Spleen (tissue), 11 donors: ENCODE results near the gene USH1G. TPM values are rescaled to one million over a fixed set of nuclear protein-coding genes. Genes with fewer than 3 reads are reported as not detected.

Experiments
- DNase-seq: peaks from one replicate; pipeline ENCODE4 v3.0.0-alpha.2; 2020
- H3K27ac ChIP-seq, 8 donors: fragments of 200-600 bp; sonication (generic) in 7 of 8; 1 replicate in 4 of 8; 2 replicates in 4 of 8; pipeline versions ENCODE4 v1.5.0 to v1.8.0; 2016 to 2021; ENCODE audit warnings: inconsistent platforms in 4 of 8, mild to moderate bottlenecking in 4 of 8, moderate library complexity in 1 of 8
- H3K27me3 ChIP-seq, 7 donors: fragments of 200-600 bp; sonication (generic) in 6 of 7; replicated peaks in 1 of 7; 1 replicate in 4 of 7; 2 replicates in 3 of 7; pipeline versions ENCODE4 v1.5.0 to v1.8.0; 2016 to 2021; ENCODE audit warnings: inconsistent platforms in 3 of 7, mild to moderate bottlenecking in 1 of 7
- H3K36me3 ChIP-seq, 6 donors: fragments of 200-600 bp; sonication (generic) in 5 of 6; 1 replicate in 4 of 6; 2 replicates in 2 of 6; pipeline versions ENCODE4 v1.5.0 to v1.8.0; 2016 to 2021; ENCODE audit warnings: inconsistent platforms in 2 of 6
- H3K4me1 ChIP-seq, 6 donors: fragments of 200-600 bp; sonication (generic) in 5 of 6; 1 replicate in 3 of 6; 2 replicates in 3 of 6; pipeline versions ENCODE4 v1.5.0 to v1.8.0; 2016 to 2021; ENCODE audit warnings: inconsistent platforms in 3 of 6
- H3K4me3 ChIP-seq, 8 donors: fragments of 200-600 bp; sonication (generic) in 7 of 8; 1 replicate in 4 of 8; 2 replicates in 4 of 8; pipeline versions ENCODE4 v1.5.0 to v1.8.0; 2016 to 2021; ENCODE audit warnings: inconsistent platforms in 4 of 8, mild to moderate bottlenecking in 4 of 8, moderate library complexity in 2 of 8
- H3K9me3 ChIP-seq, 8 donors: fragments of 200-600 bp; sonication (generic) in 7 of 8; 1 replicate in 4 of 8; 2 replicates in 4 of 8; pipeline versions ENCODE4 v1.5.0 to v1.8.0; 2016 to 2021; ENCODE audit warnings: inconsistent platforms in 4 of 8
- CTCF ChIP-seq, 11 experiments: fragments of 200-600 bp in 7 of 11; fragments of 450-650 bp in 4 of 11; sonication (generic) in 4 of 11; IDR thresholded peaks in 8 of 11; conservative IDR thresholded peaks in 3 of 11; 1 replicate in 7 of 11; 2 replicates in 4 of 11; pipeline versions ENCODE4 v1.4.0 to v1.8.0; 2016 to 2021; ENCODE audit warnings: antibody characterized with exemption in 11 of 11, inconsistent platforms in 4 of 11, mild to moderate bottlenecking in 1 of 11
- POLR2A ChIP-seq, 3 donors: fragments of 450-650 bp; IDR thresholded peaks; one replicate each; pipeline ENCODE4 v1.5.1; 2017; ENCODE audit warnings: antibody characterized with exemption in 3 of 3, mild to moderate bottlenecking in 1 of 3
- POLR2AphosphoS5 ChIP-seq, 3 donors: sonication (generic); formaldehyde crosslinking; IDR thresholded peaks; one replicate each; pipeline ENCODE4 v1.5.1; 2017; ENCODE audit warnings: antibody characterized with exemption in 3 of 3
- WGBS, 5 donors: extraction: QIAGEN DNeasy Blood & Tissue Kit in 3 of 5; methylation state at CpG; one replicate each; pipeline versions ENCODE4 v1.1.5 to v1.1.7; 2013 to 2018; 5-methylcytosine and 5-hydroxymethylcytosine counted together
- intact Hi-C: fragments of 100-400 bp; cut with DNase I; formaldehyde crosslinking; loops from one replicate; pipeline ENCODE4 v1.15.0; 2023; ENCODE audit warnings: low total_unique reads
- polyA plus RNA-seq, 3 donors: library from polyadenylated mRNA; stranded (reverse); fragments of 200-250 nt; gene quantifications; one replicate each; pipeline ENCODE4 v1.2.1, GENCODE V29; 2013
- total RNA-seq, 7 donors: library from RNA; depleted of rRNA in 3 of 7; stranded (reverse); fragments of >200 nt in 3 of 7; fragmentation: NEBNext Ultra II Directional in 4 of 7; extraction: Animal tissue kit (Norgen Biotek cat#: 25700) in 4 of 7; gene quantifications; one replicate each; pipeline versions ENCODE4 v1.1.0 to v1.2.1, GENCODE V29; 2016 to 2021
- donor health status: healthy with polysubstance abuse.
- donor health status: DM: no; HTN: no; CAD: no; lungs with moderate emphysema.
- donor health status: DM: no; HTN: no; CAD: no.
- donor health status: Bipolar disorder and iron deficiency.
- donor health status: healthy.
- donor health status: DM: no; HTN: no; CAD: no.
- donor health status: DM: yes; HTN: yes; CAD: no.

The USH1G gene
- total and polyA plus RNA-seq, 10 donors = not detected

- Histone ChIP-seq H3K4me1 (peaks cover 2 to 90% (median 61%) of the 10 kb centered on the region in 6 donors), H3K27me3 (peaks cover 0 to 8% (median 0%) of the 10 kb centered on the region in 7 donors), H3K9me3 (no peaks in the 10 kb centered on the region), H3K27ac (peak overlapping the region in 4 of 8 donors; percentile 15 to 47 (median 40)), H3K36me3 (peaks cover 0 to 30% (median 10%) of the 10 kb centered on the region in 6 donors), H3K4me3 (peak overlapping the region in 3 of 8 donors; percentile 4 to 35 (median 13))
- intact Hi-C loops = loop anchor here (5.0 to 10.0 kb wide), 2 partner anchors 127 to 204 kb away; no protein-coding TSS in a partner anchor
- WGBS, 5 donors = 76 to 81% (median 78%) methylated on average over 6 of the region's 6 CpGs
- DNase-seq = no peak
- no peak for TF ChIP-seq POLR2A (IDR thresholded peaks at IDR 0.05)
These were observed 54.2 kb downstream of the USH1G start for GRCh38 chr17:74868908-74869255.

GRCh38 chr17:74868251-74868907 is 54.7 kb downstream of the USH1G start:
- peaks cover 0 to 35% (median 15%) of the 10 kb centered on the region in 6 donors for H3K36me3 ChIP-seq
- TF ChIP-seq POLR2A (IDR thresholded peaks at IDR 0.05) (no peak), POLR2AphosphoS5 (IDR thresholded peaks at IDR 0.05) (peak in 2 of 3 donors; percentile 42 to 44)
- DNase-seq = no peak
- peak overlapping the region in 3 of 8 donors; percentile 4 to 35 (median 13) for H3K4me3 ChIP-seq
- H3K4me1 ChIP-seq = peaks cover 0 to 91% (median 57%) of the 10 kb centered on the region in 6 donors
- intact Hi-C loops = loop anchor here (5.0 to 10.0 kb wide), 2 partner anchors 126 to 204 kb away; no protein-coding TSS in a partner anchor
- H3K27ac ChIP-seq = peak overlapping the region in 4 of 8 donors; percentile 15 to 47 (median 30)
- H3K9me3 ChIP-seq = no peaks in the 10 kb centered on the region
- WGBS, 5 donors = 58 to 73% (median 64%) methylated on average over 12 of the region's 12 CpGs
- peaks cover 0 to 12% (median 0%) of the 10 kb centered on the region in 7 donors for H3K27me3 ChIP-seq

GRCh38 chr17:74866198-74866835 is 56.7 kb downstream of the USH1G start:
- intact Hi-C loops = loop anchor here (5.0 to 10.0 kb wide), 2 partner anchors 124 to 202 kb away; no protein-coding TSS in a partner anchor
- H3K27ac ChIP-seq = no peak overlapping the region
- peaks cover 0 to 46% (median 17%) of the 10 kb centered on the region in 6 donors for H3K36me3 ChIP-seq
- TF ChIP-seq POLR2AphosphoS5 (IDR thresholded peaks at IDR 0.05) (peak in 1 of 3 donors; percentile 9), CTCF (IDR thresholded peaks at IDR 0.05 in 8 of 11, conservative IDR thresholded peaks at IDR 0.05 in 3 of 11) (no peak), POLR2A (IDR thresholded peaks at IDR 0.05) (no peak)
- peaks cover 7 to 90% (median 54%) of the 10 kb centered on the region in 6 donors for H3K4me1 ChIP-seq
- WGBS, 5 donors = 81 to 87% (median 84%) methylated on average over 18 to 19 of the region's 19 CpGs
- H3K27me3 ChIP-seq = peaks cover 0 to 32% (median 12%) of the 10 kb centered on the region in 7 donors
- DNase-seq = no peak
- no peaks in the 10 kb centered on the region for H3K9me3 ChIP-seq
- no peak overlapping the region for H3K4me3 ChIP-seq

Other genes with a start within 250 kb of the USH1G start
- 10 to 100 TPM; 29.5 to 45.8 (median 33.0) TPM for gene CD300LF, start 210.3 kb downstream of the USH1G start, total RNA-seq
- 10 to 100 TPM; 13.1 to 30.6 (median 23.9) TPM for gene CD300LF, start 210.3 kb downstream of the USH1G start, polyA plus RNA-seq
- 10 to 100 TPM; 17.4 to 29.2 (median 24.3) TPM for gene RAB37, start 186.0 kb downstream of the USH1G start, total RNA-seq
- 10 to 100 TPM; 16.6 to 37.6 (median 19.8) TPM for gene RAB37, start 186.0 kb downstream of the USH1G start, polyA plus RNA-seq
- 10 to 100 TPM; 41.9 to 85.6 (median 53.9) TPM for gene NHERF1, start 174.6 kb downstream of the USH1G start, total RNA-seq
- gene NHERF1, start 174.6 kb downstream of the USH1G start, polyA plus RNA-seq = 10 to 100 TPM; 28.7 to 51.8 (median 37.2) TPM
- 10 to 100 TPM; 25.6 to 48.4 (median 41.5) TPM for gene NAT9, start 146.9 kb downstream of the USH1G start, total RNA-seq
- gene NAT9, start 146.9 kb downstream of the USH1G start, polyA plus RNA-seq = 10 to 100 TPM; 30.4 to 37.4 (median 33.2) TPM
- gene GRIN2C, start 63.4 kb downstream of the USH1G start, total RNA-seq = 1 to 10 TPM in 1 of 7 donors, under 1 TPM in 3, not detected in 3; 0.17 to 1.5 (median 0.43) TPM
- under 1 TPM in 2 of 3 donors, not detected in 1; 0.02 to 0.16 TPM for gene GRIN2C, start 63.4 kb downstream of the USH1G start, polyA plus RNA-seq
- 100 to 1,000 TPM in 1 of 7 donors, 10 to 100 TPM in 6; 17.7 to 114 (median 41.3) TPM for gene FDXR, start 50.3 kb downstream of the USH1G start, total RNA-seq
- gene FDXR, start 50.3 kb downstream of the USH1G start, polyA plus RNA-seq = 10 to 100 TPM; 13.6 to 66.1 (median 17.9) TPM
- gene FADS6, start 29.6 kb downstream of the USH1G start, total RNA-seq = 1 to 10 TPM; 1.5 to 8.8 (median 5.4) TPM
- gene FADS6, start 29.6 kb downstream of the USH1G start, polyA plus RNA-seq = 1 to 10 TPM in 1 of 3 donors, under 1 TPM in 2; 0.13 to 2.4 (median 0.61) TPM
- gene OTOP2, start 1.0 kb upstream of the USH1G start, total RNA-seq = not detected
- gene OTOP2, start 1.0 kb upstream of the USH1G start, polyA plus RNA-seq = not detected
- gene OTOP3, start 12.6 kb upstream of the USH1G start, total RNA-seq = not detected
- gene OTOP3, start 12.6 kb upstream of the USH1G start, polyA plus RNA-seq = not detected
- 10 to 100 TPM; 11.9 to 39.4 (median 26.5) TPM for gene HID1, start 49.5 kb upstream of the USH1G start, total RNA-seq
- 10 to 100 TPM in 2 of 3 donors, 1 to 10 TPM in 1; 5.2 to 23.8 (median 17.2) TPM for gene HID1, start 49.5 kb upstream of the USH1G start, polyA plus RNA-seq
- 1 to 10 TPM; 1.5 to 6.0 (median 3.0) TPM for gene CDR2L, start 64.4 kb upstream of the USH1G start, total RNA-seq
- 1 to 10 TPM in 1 of 3 donors, under 1 TPM in 2; 0.48 to 1.5 (median 0.85) TPM for gene CDR2L, start 64.4 kb upstream of the USH1G start, polyA plus RNA-seq
- gene MRPL58, start 89.4 kb upstream of the USH1G start, total RNA-seq = 10 to 100 TPM; 16.5 to 60.7 (median 20.5) TPM
- gene MRPL58, start 89.4 kb upstream of the USH1G start, polyA plus RNA-seq = 10 to 100 TPM; 33.1 to 43.3 (median 41.6) TPM
- gene ATP5PD, start 123.7 kb upstream of the USH1G start, total RNA-seq = 100 to 1,000 TPM; 124 to 164 (median 137) TPM
- gene ATP5PD, start 123.7 kb upstream of the USH1G start, polyA plus RNA-seq = 100 to 1,000 TPM; 257 to 312 (median 270) TPM
- gene KCTD2, start 124.0 kb upstream of the USH1G start, total RNA-seq = 10 to 100 TPM; 23.0 to 28.4 (median 25.5) TPM
- 10 to 100 TPM; 11.0 to 27.2 (median 11.9) TPM for gene KCTD2, start 124.0 kb upstream of the USH1G start, polyA plus RNA-seq
- gene SLC16A5, start 164.7 kb upstream of the USH1G start, total RNA-seq = 10 to 100 TPM in 6 of 7 donors, 1 to 10 TPM in 1; 9.3 to 31.0 (median 14.9) TPM
- 1 to 10 TPM; 3.1 to 6.4 (median 4.7) TPM for gene SLC16A5, start 164.7 kb upstream of the USH1G start, polyA plus RNA-seq
- 10 to 100 TPM; 10.5 to 19.2 (median 14.7) TPM for gene ARMC7, start 186.7 kb upstream of the USH1G start, total RNA-seq
- 10 to 100 TPM in 2 of 3 donors, 1 to 10 TPM in 1; 7.8 to 12.4 (median 10.0) TPM for gene ARMC7, start 186.7 kb upstream of the USH1G start, polyA plus RNA-seq
- 10 to 100 TPM; 48.2 to 77.9 (median 54.6) TPM for gene NT5C, start 208.5 kb upstream of the USH1G start, total RNA-seq
- 100 to 1,000 TPM; 105 to 145 (median 139) TPM for gene NT5C, start 208.5 kb upstream of the USH1G start, polyA plus RNA-seq
- 100 to 1,000 TPM in 2 of 7 donors, 10 to 100 TPM in 5; 47.1 to 116 (median 92.1) TPM for gene JPT1, start 231.3 kb upstream of the USH1G start, total RNA-seq
- gene JPT1, start 231.3 kb upstream of the USH1G start, polyA plus RNA-seq = 100 to 1,000 TPM; 106 to 192 (median 164) TPM